Adrenal gland (tissue), 12 donors: ENCODE measurements around the gene SYCE3. TPM values are rescaled to one million over a fixed set of nuclear protein-coding genes. Genes with fewer than 3 reads are reported as not detected.

Experiments
- DNase-seq, 7 donors: peaks; one replicate each; pipeline ENCODE4 v3.0.0-alpha.2; 2019 to 2020
- H3K27ac ChIP-seq, 5 donors: fragments of 200-600 bp; sonication (generic) in 4 of 5; 1 replicate in 3 of 5; 2 replicates in 2 of 5; pipeline versions ENCODE4 v1.5.1 to v1.8.0; 2016 to 2020; ENCODE audit warnings: mild to moderate bottlenecking in 1 of 5
- H3K27me3 ChIP-seq: fragments of 200-600 bp; 2 replicates; pipeline ENCODE4 v1.8.0; 2021
- H3K36me3 ChIP-seq, 2 donors: fragments of 200-600 bp; replicated peaks in 1 of 2; 1 replicate in 1 of 2; 2 replicates in 1 of 2; pipeline versions ENCODE4 v1.5.1 to v1.8.0; 2018 to 2022
- H3K4me1 ChIP-seq, 2 donors: fragments of 200-600 bp; replicated peaks in 1 of 2; 1 replicate in 1 of 2; 2 replicates in 1 of 2; pipeline versions ENCODE4 v1.5.1 to v1.8.0; 2018 to 2021
- H3K4me3 ChIP-seq, 4 donors: fragments of 200-600 bp; sonication (generic) in 3 of 4; one replicate each; pipeline ENCODE4 v1.5.1; 2016 to 2018
- H3K9me3 ChIP-seq, 3 donors: fragments of 200-600 bp; sonication (generic) in 1 of 3; replicated peaks in 1 of 3; 1 replicate in 2 of 3; 2 replicates in 1 of 3; pipeline versions ENCODE4 v1.5.1 to v1.8.0; 2016 to 2021
- POLR2A ChIP-seq, 2 donors: fragments of 450-650 bp; IDR thresholded peaks; one replicate each; pipeline ENCODE4 v1.6.1; 2017; ENCODE audit warnings: antibody characterized with exemption in 2 of 2, mild to moderate bottlenecking in 2 of 2, moderate library complexity in 1 of 2
- WGBS, 4 donors: extraction: QIAGEN DNeasy Blood & Tissue Kit in 2 of 4; methylation state at CpG; one replicate each; pipeline versions ENCODE4 v1.1.5 to v1.1.7; 2013 to 2017; 5-methylcytosine and 5-hydroxymethylcytosine counted together
- intact Hi-C, 2 donors: fragments of 100-400 bp; cut with DNase I; formaldehyde crosslinking; loops; one replicate each; pipeline versions ENCODE4 v1.14.1 to v1.15.0; 2022 to 2023
- polyA plus RNA-seq, 3 donors: library from polyadenylated mRNA; stranded (reverse); fragments of 200-250 nt in 2 of 3; fragments of 350-450 nt in 1 of 3; fragmentation: Illumina TruSeq in 1 of 3; extraction: RNeasy Lipid Tissue Mini Kit (QIAGEN cat#74804) in 1 of 3; gene quantifications; one replicate each; pipeline ENCODE4 v1.2.3, GENCODE V29; 2013 to 2014
- total RNA-seq, 9 donors: library from RNA; depleted of rRNA in 4 of 9; stranded (reverse); fragments of >200 nt in 4 of 9; fragments of 120-200 nt in 1 of 9; fragmentation: NEBNext Ultra II Directional in 1 of 9; extraction: Animal tissue kit (Norgen Biotek cat#: 25700) in 1 of 9; gene quantifications; one replicate each; pipeline versions ENCODE4 v1.1.0 to v1.2.4, GENCODE V29; 2013 to 2023
- TF ChIP-seq, protein P1 (sequence below), 6 experiments: fragments of 450-650 bp in 4 of 6; fragments of 200-600 bp in 2 of 6; sonication (generic) in 1 of 6; IDR thresholded peaks; 1 replicate in 5 of 6; 2 replicates in 1 of 6; pipeline versions ENCODE4 v1.5.1 to v1.8.0; 2016 to 2021; ENCODE audit warnings: antibody characterized with exemption in 6 of 6, mild to moderate bottlenecking in 2 of 6, moderate library complexity in 1 of 6
- donor health status: healthy with polysubstance abuse.
- donor health status: Bipolar disorder and iron deficiency.
- donor health status: DM: yes; HTN: yes; CAD: no.
- donor health status: DM: no; HTN: no; CAD: no.
- donor health status: DM: no; HTN: no; CAD: no.
- donor health status: DM: yes; HTN: yes; CAD: no.

The SYCE3 gene
- total and polyA plus RNA-seq, 12 donors = 0.57 to 7.2 (median 0.87) TPM; not detected in 5

DNA sequence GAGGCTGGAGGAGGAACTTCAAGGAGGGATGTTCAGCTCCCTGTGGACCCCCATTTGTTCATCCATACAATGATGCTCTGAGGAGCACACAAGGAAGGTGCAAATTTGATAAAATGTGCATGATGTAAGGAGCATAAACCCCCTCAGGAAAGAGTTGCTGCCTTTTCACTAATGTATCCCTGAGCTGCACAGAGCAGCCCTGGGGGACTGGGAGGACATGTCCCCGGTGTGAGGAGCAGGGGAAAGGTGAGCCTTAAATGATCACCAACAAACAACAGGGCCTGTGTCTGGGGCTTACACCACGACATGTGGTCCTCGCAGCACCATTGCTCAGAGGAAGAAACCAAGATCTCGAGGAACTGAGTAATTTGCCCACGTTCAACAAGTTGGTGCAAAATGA, 34.4 kb upstream of the SYCE3 start:
- WGBS, 4 donors = 74 to 96% (median 92%) methylated on average over 5 of the region's 5 CpGs
- H3K9me3 ChIP-seq = no peaks in the 10 kb centered on the region
- intact Hi-C loops = no loop called here
- no peak for DNase-seq
- no peak overlapping the region for H3K27ac ChIP-seq
- H3K27me3 ChIP-seq = no peaks in the 10 kb centered on the region
- TF ChIP-seq, protein P1, sequence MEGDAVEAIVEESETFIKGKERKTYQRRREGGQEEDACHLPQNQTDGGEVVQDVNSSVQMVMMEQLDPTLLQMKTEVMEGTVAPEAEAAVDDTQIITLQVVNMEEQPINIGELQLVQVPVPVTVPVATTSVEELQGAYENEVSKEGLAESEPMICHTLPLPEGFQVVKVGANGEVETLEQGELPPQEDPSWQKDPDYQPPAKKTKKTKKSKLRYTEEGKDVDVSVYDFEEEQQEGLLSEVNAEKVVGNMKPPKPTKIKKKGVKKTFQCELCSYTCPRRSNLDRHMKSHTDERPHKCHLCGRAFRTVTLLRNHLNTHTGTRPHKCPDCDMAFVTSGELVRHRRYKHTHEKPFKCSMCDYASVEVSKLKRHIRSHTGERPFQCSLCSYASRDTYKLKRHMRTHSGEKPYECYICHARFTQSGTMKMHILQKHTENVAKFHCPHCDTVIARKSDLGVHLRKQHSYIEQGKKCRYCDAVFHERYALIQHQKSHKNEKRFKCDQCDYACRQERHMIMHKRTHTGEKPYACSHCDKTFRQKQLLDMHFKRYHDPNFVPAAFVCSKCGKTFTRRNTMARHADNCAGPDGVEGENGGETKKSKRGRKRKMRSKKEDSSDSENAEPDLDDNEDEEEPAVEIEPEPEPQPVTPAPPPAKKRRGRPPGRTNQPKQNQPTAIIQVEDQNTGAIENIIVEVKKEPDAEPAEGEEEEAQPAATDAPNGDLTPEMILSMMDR (IDR thresholded peaks at IDR 0.05) = no peak
- TF ChIP-seq POLR2A (IDR thresholded peaks at IDR 0.05) = no peak
- H3K36me3 ChIP-seq = no peaks in the 10 kb centered on the region
- H3K4me3 ChIP-seq = no peak overlapping the region
- peaks cover 0 to 5% of the 10 kb centered on the region in 2 donors for H3K4me1 ChIP-seq

DNA sequence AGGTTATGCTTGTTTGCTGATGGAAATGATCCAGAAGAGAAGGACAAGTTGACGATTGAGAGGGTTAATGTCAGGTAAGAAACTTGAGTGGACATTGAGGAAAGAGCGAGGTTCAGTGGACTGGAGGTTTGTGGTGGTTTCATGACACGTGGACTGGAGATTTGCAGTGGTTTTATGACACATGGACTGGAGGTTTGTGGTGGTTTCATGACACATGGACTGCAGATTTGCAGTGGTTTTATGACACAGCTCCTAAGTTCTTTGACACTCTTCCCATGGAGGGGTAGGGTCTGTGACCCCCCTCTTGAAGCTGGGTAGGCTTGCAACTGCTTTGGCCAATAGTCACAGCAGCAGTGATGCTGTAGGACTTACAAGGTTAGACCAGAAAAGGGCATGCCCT, 32.5 kb upstream of the SYCE3 start:
- no peaks in the 10 kb centered on the region for H3K36me3 ChIP-seq
- H3K4me1 ChIP-seq = peaks cover 0 to 4% of the 10 kb centered on the region in 2 donors
- intact Hi-C loops = no loop called here
- DNase-seq = no peak
- H3K9me3 ChIP-seq = no peaks in the 10 kb centered on the region
- H3K4me3 ChIP-seq = no peak overlapping the region
- WGBS, 4 donors = 87 to 93% (median 89%) methylated on average over 3 of the region's 3 CpGs
- no peak overlapping the region for H3K27ac ChIP-seq
- H3K27me3 ChIP-seq = no peaks in the 10 kb centered on the region
- no peak for TF ChIP-seq POLR2A (IDR thresholded peaks at IDR 0.05)

DNA sequence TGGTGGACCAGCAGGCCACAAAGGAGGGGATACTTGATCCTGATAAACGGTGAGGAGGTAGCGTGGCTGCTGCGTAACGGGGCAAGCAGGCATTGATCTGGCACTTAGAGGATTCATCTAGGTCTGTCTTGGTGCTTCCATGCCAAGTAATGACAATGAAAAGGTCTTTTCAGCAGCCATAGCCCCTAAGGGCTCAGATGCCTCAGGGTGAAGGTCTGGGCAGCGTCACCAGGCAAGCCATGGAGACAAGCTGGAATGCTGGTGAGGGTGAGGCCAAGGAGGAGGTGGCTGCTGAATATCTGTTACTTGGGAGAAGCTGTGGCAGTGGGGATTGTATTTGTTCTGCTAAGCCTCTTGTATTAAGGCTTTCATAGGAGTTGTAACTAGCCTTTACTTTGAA, 24.7 kb upstream of the SYCE3 start:
- WGBS, 4 donors = 94 to 100% (median 97%) methylated on average over 5 of the region's 5 CpGs
- peaks cover 6 to 7% of the 10 kb centered on the region in 2 donors for H3K4me1 ChIP-seq
- no peaks in the 10 kb centered on the region for H3K36me3 ChIP-seq
- no peak for TF ChIP-seq POLR2A (IDR thresholded peaks at IDR 0.05)
- TF ChIP-seq, protein P1 (IDR thresholded peaks at IDR 0.05) = no peak
- no peaks in the 10 kb centered on the region for H3K27me3 ChIP-seq
- no peak overlapping the region for H3K4me3 ChIP-seq
- intact Hi-C loops = no loop called here
- no peaks in the 10 kb centered on the region for H3K9me3 ChIP-seq
- no peak for DNase-seq
- H3K27ac ChIP-seq = no peak overlapping the region

DNA sequence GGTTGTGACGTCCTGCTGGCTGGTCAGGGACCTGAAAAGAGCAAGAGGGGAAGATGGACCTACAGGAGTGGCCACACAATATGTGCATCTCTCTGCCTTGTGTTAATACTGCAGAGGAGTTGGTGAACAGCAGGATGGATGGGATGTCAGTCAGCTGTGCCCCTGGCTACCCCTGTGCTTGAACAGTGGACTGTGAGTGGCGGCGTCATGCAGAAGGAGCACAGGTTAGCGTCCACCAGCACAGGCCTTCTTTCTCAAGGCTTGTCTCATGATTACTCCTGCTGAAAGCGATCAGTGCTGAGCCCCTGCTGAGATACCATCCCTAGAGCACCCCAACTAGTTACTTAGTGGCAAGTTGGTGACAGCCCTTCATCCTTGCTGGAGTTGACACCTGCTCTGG, 23.7 kb upstream of the SYCE3 start:
- H3K36me3 ChIP-seq = no peaks in the 10 kb centered on the region
- no peak for DNase-seq

DNA sequence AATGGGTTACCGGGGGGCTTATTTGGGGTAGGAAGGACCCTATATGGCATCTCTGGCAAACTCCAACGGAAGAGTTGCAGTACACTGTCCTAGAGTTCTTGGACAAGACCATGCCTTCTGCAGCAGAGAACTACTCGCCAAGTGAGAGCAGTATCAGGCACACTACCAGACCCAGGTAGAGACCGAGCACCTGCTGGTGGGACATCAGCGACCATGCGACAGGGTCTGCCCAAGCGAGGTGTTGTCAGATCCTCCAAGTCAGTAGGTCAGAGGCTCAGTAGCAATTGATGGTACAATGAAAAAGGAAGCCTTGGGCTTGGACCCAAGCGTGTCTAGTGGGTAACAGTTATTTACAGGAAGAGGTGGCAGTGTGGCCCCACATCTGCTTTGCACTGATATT, 23.1 kb upstream of the SYCE3 start:
- 88 to 96% (median 94%) methylated on average over 7 to 8 of the region's 8 CpGs for WGBS, 4 donors
- Histone ChIP-seq H3K9me3 (no peaks in the 10 kb centered on the region), H3K36me3 (no peaks in the 10 kb centered on the region), H3K27ac (no peak overlapping the region), H3K27me3 (no peaks in the 10 kb centered on the region), H3K4me3 (no peak overlapping the region), H3K4me1 (peaks cover 15 to 16% of the 10 kb centered on the region in 2 donors)
- no peak for DNase-seq
- intact Hi-C loops = no loop called here
- TF ChIP-seq, protein P1 (IDR thresholded peaks at IDR 0.05) = no peak
- TF ChIP-seq POLR2A (IDR thresholded peaks at IDR 0.05) = no peak

More for the DNA sequence above, 23.7 kb upstream of the SYCE3 start:
- intact Hi-C loops = no loop called here
- no peak overlapping the region for H3K4me3 ChIP-seq
- TF ChIP-seq POLR2A (IDR thresholded peaks at IDR 0.05) = no peak
- TF ChIP-seq, protein P1 (IDR thresholded peaks at IDR 0.05) = no peak
- H3K9me3 ChIP-seq = no peaks in the 10 kb centered on the region
- WGBS, 4 donors = 75 to 96% (median 87%) methylated on average over 3 to 5 of the region's 5 CpGs
- H3K27me3 ChIP-seq = no peaks in the 10 kb centered on the region
- peaks cover 10 to 13% of the 10 kb centered on the region in 2 donors for H3K4me1 ChIP-seq
- H3K27ac ChIP-seq = no peak overlapping the region
